Spinal cord (tissue), 10 donors: ENCODE data around the gene SUMO2. TPM values are rescaled to one million over a fixed set of nuclear protein-coding genes. Genes with fewer than 3 reads are reported as not detected.
"Not testable (repeated sequence)": the region's sequence is repeated elsewhere in the genome, so short reads cannot be mapped to it uniquely, and the experiment has no call there.

Experiments used
- DNase-seq, 6 donors: peaks; one replicate each; pipeline versions ENCODE4 v3.0.0 to v3.0.0-alpha.2; 2013 to 2015; ENCODE audit warnings: low spot score in 6 of 6, low read depth in 4 of 6
- H3K27ac ChIP-seq: one replicate; pipeline ENCODE4 v1.5.1; 2013; ENCODE audit warnings: low read depth, low read length, control low read depth
- H3K27me3 ChIP-seq: one replicate; pipeline ENCODE4 v1.6.1; 2013; ENCODE audit warnings: low read length; ENCODE audit not compliant: control insufficient read depth, insufficient read depth
- H3K36me3 ChIP-seq: one replicate; pipeline ENCODE4 v1.6.1; 2013; ENCODE audit warnings: low read length; ENCODE audit not compliant: control insufficient read depth, insufficient read depth
- H3K4me1 ChIP-seq: one replicate; pipeline ENCODE4 v1.6.1; 2013; ENCODE audit warnings: low read length; ENCODE audit not compliant: control insufficient read depth, insufficient read depth
- H3K4me3 ChIP-seq: one replicate; pipeline ENCODE4 v1.5.1; 2013; ENCODE audit warnings: low read depth, low read length, control low read depth
- H3K9me3 ChIP-seq: one replicate; pipeline ENCODE4 v1.6.1; 2013; ENCODE audit warnings: low read length; ENCODE audit not compliant: control insufficient read depth, insufficient read depth
- WGBS: methylation state at CpG from one replicate; pipeline ENCODE4 v1.1.5; 2013; ENCODE audit warnings: missing lambda C conversion rate; ENCODE audit not compliant: insufficient coverage; 5-methylcytosine and 5-hydroxymethylcytosine counted together
- polyA plus RNA-seq, 2 donors: library from polyadenylated mRNA; unstranded; fragments of 120-200 nt; gene quantifications; one replicate each; pipeline ENCODE4 v1.2.1, GENCODE V29; 2013; ENCODE audit not compliant: insufficient read length in 2 of 2
- total RNA-seq, 2 donors: library from RNA; depleted of rRNA in 1 of 2; stranded (reverse); fragments of 120-200 nt in 1 of 2; fragments of >200 nt in 1 of 2; gene quantifications; one replicate each; pipeline versions ENCODE4 v1.2.3 to v1.2.4, GENCODE V29; 2013 to 2014
- donor health status: healthy.

Gene SUMO2
- total and polyA plus RNA-seq, 4 donors = 133 to 562 (median 459) TPM

DNA sequence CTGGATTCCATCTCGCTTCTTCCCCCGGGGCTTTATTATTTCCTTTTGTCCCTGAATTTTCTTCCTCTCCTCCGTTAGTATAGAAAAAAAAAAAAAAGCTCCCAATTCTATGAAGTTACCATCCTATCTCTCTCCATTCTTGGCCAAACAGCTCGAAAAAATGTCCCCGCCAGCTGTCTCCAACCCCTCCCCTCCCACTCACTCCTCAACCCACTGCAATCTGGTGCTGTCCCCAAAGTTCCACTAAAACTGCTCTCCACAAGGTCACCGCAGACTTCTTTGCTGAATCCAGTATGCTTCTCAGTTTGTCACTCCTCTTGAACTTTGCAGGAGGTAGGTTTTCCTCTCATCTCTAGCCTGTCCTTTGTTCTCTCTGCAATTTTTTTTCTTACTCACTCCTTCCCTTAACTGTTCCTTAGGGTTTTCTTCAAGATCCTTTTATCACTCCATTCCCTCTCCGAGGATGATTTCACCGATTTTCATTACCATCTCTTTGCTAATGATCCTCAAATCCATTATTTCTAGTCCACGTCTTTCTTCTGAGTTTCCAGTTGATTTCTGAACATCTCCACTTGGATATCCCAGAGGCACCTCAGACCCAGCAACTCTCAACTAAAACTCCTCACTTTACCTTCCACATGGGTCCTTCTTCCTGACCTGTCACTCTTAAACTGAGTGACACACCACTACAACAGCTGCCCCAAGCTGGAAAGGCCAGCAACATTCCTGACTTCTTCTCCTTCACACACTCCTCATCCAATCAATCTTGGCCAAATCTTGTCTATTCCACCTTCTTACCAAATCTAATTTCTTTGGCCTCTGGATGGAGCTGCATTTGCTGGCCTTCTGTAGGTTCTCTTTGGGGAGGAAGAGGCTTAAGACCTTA is 1.5 kb upstream of the SUMO2 start:
- H3K36me3 ChIP-seq = peaks cover 9% of the 10 kb centered on the region
- H3K27me3 ChIP-seq = no peaks in the 10 kb centered on the region
- no peak for DNase-seq
- H3K9me3 ChIP-seq = no peaks in the 10 kb centered on the region
- H3K4me1 ChIP-seq = peaks cover 16% of the 10 kb centered on the region
- 95% methylated on average over 7 of the region's 9 CpGs for WGBS
- no peak overlapping the region for H3K27ac ChIP-seq
- H3K4me3 ChIP-seq = no peak overlapping the region

DNA sequence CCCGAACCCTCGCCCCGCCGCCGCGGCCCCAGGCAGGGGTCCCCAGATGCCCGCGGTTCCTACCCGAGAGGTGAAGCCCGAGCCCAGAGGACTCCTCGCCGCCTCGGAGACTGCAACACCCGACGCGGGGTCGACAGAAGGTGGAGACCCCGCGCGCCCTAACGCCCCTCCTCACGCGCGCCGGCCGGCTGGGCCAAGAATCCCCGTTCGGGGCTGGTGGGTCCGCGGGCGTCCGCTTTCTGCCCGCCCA is 515 bp downstream of the SUMO2 start:
- no peak for DNase-seq
- Histone ChIP-seq H3K4me1 (peaks cover 16% of the 10 kb centered on the region), H3K4me3 (peak overlapping the region; percentile 77), H3K27me3 (no peaks in the 10 kb centered on the region), H3K27ac (peak overlapping the region; percentile 79), H3K36me3 (peaks cover 26% of the 10 kb centered on the region), H3K9me3 (no peaks in the 10 kb centered on the region)
- WGBS = under 1% methylated on average over 33 of the region's 33 CpGs

DNA sequence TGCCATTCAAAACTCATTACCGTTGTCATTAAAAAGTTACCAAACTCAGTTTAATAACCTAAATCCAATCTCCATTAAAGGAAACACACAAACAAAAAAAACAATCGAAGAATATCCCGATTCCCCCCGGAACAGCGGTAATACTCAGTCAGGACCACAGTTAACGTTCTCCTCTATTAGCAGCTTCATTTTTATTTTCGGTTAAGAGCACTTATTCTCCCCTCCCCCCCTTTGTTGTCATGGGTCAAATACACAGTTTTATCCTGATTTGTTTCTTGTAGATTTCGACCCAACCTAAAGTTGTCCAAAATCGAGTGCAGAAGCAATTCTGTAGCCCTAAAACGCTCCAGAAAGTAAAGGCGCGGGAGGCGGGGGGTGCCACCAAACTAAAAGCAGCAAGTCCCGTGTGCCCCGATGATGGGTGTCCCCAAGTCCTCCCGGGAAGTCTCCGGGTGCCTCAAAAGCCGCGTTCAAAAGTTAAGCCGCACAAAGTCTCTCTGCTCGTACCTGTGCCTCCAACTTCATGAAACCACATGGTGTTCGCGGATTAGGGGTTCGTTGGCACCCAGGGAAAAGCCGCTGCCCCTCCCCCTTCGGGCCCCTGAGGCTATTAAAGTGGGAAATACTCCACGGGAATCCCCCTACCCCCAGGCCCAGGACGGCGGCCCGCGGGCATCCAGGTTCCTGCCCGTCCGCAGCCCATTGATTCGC is 996 bp downstream of the SUMO2 start:
- WGBS = 0% methylated on average over 33 of the region's 34 CpGs
- Histone ChIP-seq H3K36me3 (peaks cover 31% of the 10 kb centered on the region), H3K4me3 (peak overlapping the region; percentile 77), H3K4me1 (peaks cover 16% of the 10 kb centered on the region), H3K27ac (peak overlapping the region; percentile 79), H3K27me3 (no peaks in the 10 kb centered on the region), H3K9me3 (no peaks in the 10 kb centered on the region)
- DNase-seq = peak in 1 of 6 donors; percentile 16

GRCh38 chr17:75181110-75181509 is 1.6 kb downstream of the SUMO2 start:
- peak overlapping the region; percentile 77 for H3K4me3 ChIP-seq
- no peak overlapping the region for H3K27ac ChIP-seq
- WGBS = no CpG with 5 or more reads among the region's 8 CpGs
- H3K36me3 ChIP-seq = peaks cover 36% of the 10 kb centered on the region
- peaks cover 16% of the 10 kb centered on the region for H3K4me1 ChIP-seq
- no peaks in the 10 kb centered on the region for H3K27me3 ChIP-seq
- no peaks in the 10 kb centered on the region for H3K9me3 ChIP-seq
- DNase-seq = peak in 1 of 6 donors; percentile 8

- H3K9me3 ChIP-seq = no peaks in the 10 kb centered on the region
- peaks cover 14% of the 10 kb centered on the region for H3K4me1 ChIP-seq
- H3K27me3 ChIP-seq = no peaks in the 10 kb centered on the region
- H3K27ac ChIP-seq = no peak overlapping the region
- no peak for DNase-seq
- H3K4me3 ChIP-seq = no peak overlapping the region
- 89% methylated on average over 3 of the region's 6 CpGs for WGBS
- peaks cover 60% of the 10 kb centered on the region for H3K36me3 ChIP-seq
These were observed 4.3 kb downstream of the SUMO2 start for GRCh38 chr17:75178453-75178852.

GRCh38 chr17:75176625-75177024 is 6.1 kb downstream of the SUMO2 start:
- 88% methylated on average over 1 of the region's 5 CpGs for WGBS
- peaks cover 9% of the 10 kb centered on the region for H3K4me1 ChIP-seq
- H3K4me3 ChIP-seq = no peak overlapping the region
- no peak for DNase-seq
- H3K27me3 ChIP-seq = no peaks in the 10 kb centered on the region
- H3K36me3 ChIP-seq = peaks cover 76% of the 10 kb centered on the region
- no peaks in the 10 kb centered on the region for H3K9me3 ChIP-seq
- no peak overlapping the region for H3K27ac ChIP-seq

- 97% methylated on average over 9 of the region's 11 CpGs for WGBS
- peaks cover 5% of the 10 kb centered on the region for H3K4me1 ChIP-seq
- no peaks in the 10 kb centered on the region for H3K27me3 ChIP-seq
- H3K27ac ChIP-seq = no peak overlapping the region
- no peaks in the 10 kb centered on the region for H3K9me3 ChIP-seq
- DNase-seq = no peak
- H3K4me3 ChIP-seq = no peak overlapping the region
- peaks cover 84% of the 10 kb centered on the region for H3K36me3 ChIP-seq
These were observed 7.8 kb downstream of the SUMO2 start for GRCh38 chr17:75174996-75175395.

DNA sequence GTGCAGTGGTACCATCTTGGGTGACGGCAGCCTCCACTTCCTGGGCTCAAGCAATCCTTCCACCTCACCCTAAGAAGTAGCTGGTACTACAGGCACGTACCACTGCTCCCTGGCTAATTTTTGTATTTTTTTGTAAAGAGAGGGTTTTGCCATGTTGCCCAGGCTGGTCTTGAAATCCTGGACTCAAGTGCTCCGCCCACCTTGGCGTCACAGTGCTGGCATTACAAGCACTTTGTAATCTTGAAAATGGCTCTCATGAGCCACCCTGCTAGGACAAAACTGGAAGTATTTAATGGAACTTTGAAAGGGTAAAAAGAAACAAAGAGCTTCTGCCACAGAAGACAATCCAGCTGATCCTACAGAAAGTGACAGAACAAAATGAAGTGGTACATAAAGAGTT is 9.2 kb downstream of the SUMO2 start:
- no peak for DNase-seq
- Histone ChIP-seq H3K36me3 (peaks cover 86% of the 10 kb centered on the region), H3K9me3 (no peaks in the 10 kb centered on the region), H3K27me3 (no peaks in the 10 kb centered on the region), H3K4me1 (no peaks in the 10 kb centered on the region), H3K4me3 (no peak overlapping the region), H3K27ac (no peak overlapping the region)
- WGBS = 85% methylated on average over 3 of the region's 4 CpGs

- Histone ChIP-seq H3K4me1 (no peaks in the 10 kb centered on the region), H3K27ac (no peak overlapping the region), H3K36me3 (peaks cover 77% of the 10 kb centered on the region), H3K9me3 (no peaks in the 10 kb centered on the region), H3K4me3 (no peak overlapping the region), H3K27me3 (no peaks in the 10 kb centered on the region)
- no peak for DNase-seq
- WGBS = 100% methylated on average over 1 of the region's 4 CpGs
These were observed 13.8 kb downstream of the SUMO2 start for GRCh38 chr17:75168998-75169397.

DNA sequence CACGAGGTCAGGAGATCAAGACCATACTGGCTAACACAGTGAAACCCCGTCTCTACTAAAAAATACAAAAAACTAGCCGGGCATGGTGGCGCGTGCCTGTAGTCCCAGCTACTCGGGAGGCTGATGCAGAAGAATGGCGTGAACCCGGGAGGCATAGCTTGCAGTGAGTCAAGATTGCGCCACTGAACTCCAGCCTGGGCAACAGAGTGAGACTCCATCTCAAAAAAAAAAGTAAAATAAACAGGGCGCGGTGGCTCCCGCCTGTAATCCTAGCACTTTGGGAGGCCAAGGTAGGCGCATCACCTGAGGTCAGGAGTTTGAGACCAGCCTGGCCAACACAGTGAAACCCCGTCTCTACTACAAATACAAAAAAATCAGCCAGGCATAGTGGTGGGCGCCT is 18.2 kb downstream of the SUMO2 start:
- H3K27ac ChIP-seq, DNase-seq, H3K9me3 ChIP-seq, H3K27me3 ChIP-seq, H3K4me1 ChIP-seq, H3K4me3 ChIP-seq: not testable (repeated sequence)
- WGBS = 96% methylated on average over 11 of the region's 15 CpGs
- peaks cover 63% of the 10 kb centered on the region for H3K36me3 ChIP-seq
